H9 (cell line): ENCODE data around the gene SEC14L5. TPM values are rescaled to one million over a fixed set of nuclear protein-coding genes. Genes with fewer than 3 reads are reported as not detected.

Experiments
- DNase-seq: peaks from one replicate; pipeline ENCODE4 v3.0.0-alpha.2; 2017
- H2AFZ ChIP-seq: one replicate; pipeline ENCODE4 v1.6.1; 2013; ENCODE audit warnings: mild to moderate bottlenecking, low read length, control low read depth, moderate library complexity
- H2AK5ac ChIP-seq: 2 replicates; pipeline ENCODE4 v1.6.1; 2013; ENCODE audit warnings: low read length, control low read depth, mixed read lengths; ENCODE audit not compliant: insufficient read length
- H2BK120ac ChIP-seq: one replicate; pipeline ENCODE4 v1.6.1; 2013; ENCODE audit warnings: low read depth, mild to moderate bottlenecking, low read length, control low read depth, inconsistent platforms; ENCODE audit not compliant: poor library complexity, severe bottlenecking
- H2BK12ac ChIP-seq: 2 replicates; pipeline ENCODE4 v1.6.1; 2013; ENCODE audit warnings: low read length, control low read depth, mixed read lengths, low read depth; ENCODE audit not compliant: insufficient read length
- H2BK15ac ChIP-seq: 2 replicates; pipeline ENCODE4 v1.6.1; 2013; ENCODE audit warnings: low read depth, low read length, control low read depth
- H2BK20ac ChIP-seq: one replicate; pipeline ENCODE4 v1.6.1; 2013; ENCODE audit warnings: low read depth, mild to moderate bottlenecking, low read length, control low read depth, inconsistent platforms; ENCODE audit not compliant: poor library complexity, severe bottlenecking
- H2BK5ac ChIP-seq: 2 replicates; pipeline ENCODE4 v1.6.1; 2013; ENCODE audit warnings: low read length, control low read depth, mixed read lengths; ENCODE audit not compliant: insufficient read length
- H3K14ac ChIP-seq: 2 replicates; pipeline ENCODE4 v1.6.1; 2013; ENCODE audit warnings: low read length, control low read depth; ENCODE audit not compliant: insufficient read depth
- H3K18ac ChIP-seq: 2 replicates; pipeline ENCODE4 v1.6.1; 2013; ENCODE audit warnings: low read depth, mild to moderate bottlenecking, mixed read lengths, low read length, control low read depth; ENCODE audit not compliant: insufficient read length
- H3K23ac ChIP-seq: 2 replicates; pipeline ENCODE4 v1.6.1; 2013; ENCODE audit warnings: low read length, control low read depth, mixed read lengths, low read depth; ENCODE audit not compliant: insufficient read length
- H3K23me2 ChIP-seq: 2 replicates; pipeline ENCODE4 v1.6.1; 2013; ENCODE audit warnings: low read depth, mild to moderate bottlenecking, mixed read lengths, low read length, control low read depth; ENCODE audit not compliant: insufficient read length, poor library complexity, severe bottlenecking
- H3K27ac ChIP-seq: 2 replicates; pipeline ENCODE4 v1.5.1; 2013; ENCODE audit warnings: low read length, control low read depth, mixed read lengths, low read depth; ENCODE audit not compliant: insufficient read length
- H3K27me3 ChIP-seq: 2 replicates; pipeline ENCODE4 v1.6.1; 2013; ENCODE audit warnings: low read length, control low read depth, inconsistent platforms; ENCODE audit not compliant: insufficient read depth
- H3K4ac ChIP-seq: 2 replicates; pipeline ENCODE4 v1.6.1; 2013; ENCODE audit warnings: low read depth, mild to moderate bottlenecking, control low read depth, inconsistent platforms, low read length, moderate library complexity
- H3K4me1 ChIP-seq: 2 replicates; pipeline ENCODE4 v1.6.1; 2013; ENCODE audit warnings: low read length, control low read depth, inconsistent platforms; ENCODE audit not compliant: insufficient read depth
- H3K4me2 ChIP-seq: 2 replicates; pipeline ENCODE4 v1.6.1; 2013; ENCODE audit warnings: low read length, control low read depth, mixed read lengths; ENCODE audit not compliant: insufficient read length, insufficient read depth
- H3K56ac ChIP-seq: 2 replicates; pipeline ENCODE4 v1.6.1; 2013; ENCODE audit warnings: low read depth, mild to moderate bottlenecking, mixed read lengths, low read length, control low read depth; ENCODE audit not compliant: insufficient read length
- H3K79me1 ChIP-seq: 2 replicates; pipeline ENCODE4 v1.6.1; 2013; ENCODE audit warnings: low read depth, mild to moderate bottlenecking, moderate library complexity, low read length, control low read depth, inconsistent platforms; ENCODE audit not compliant: insufficient read depth, poor library complexity, severe bottlenecking
- H3K79me2 ChIP-seq: 2 replicates; pipeline ENCODE4 v1.6.1; 2013; ENCODE audit warnings: low read length, control low read depth, inconsistent platforms; ENCODE audit not compliant: insufficient read depth
- H3K9ac ChIP-seq: 2 replicates; pipeline ENCODE4 v1.6.1; 2013; ENCODE audit warnings: low read length, control low read depth, mixed read lengths; ENCODE audit not compliant: insufficient read length; ENCODE audit errors: extremely low read depth
- H3K9me3 ChIP-seq: one replicate; pipeline ENCODE4 v1.6.1; 2013; ENCODE audit warnings: low read depth, low read length, inconsistent platforms; ENCODE audit not compliant: control insufficient read depth
- H3T11ph ChIP-seq: one replicate; pipeline ENCODE4 v1.6.1; 2013; ENCODE audit warnings: mild to moderate bottlenecking, low read length, control low read depth, inconsistent platforms
- H4K20me1 ChIP-seq: one replicate; pipeline ENCODE4 v1.6.1; 2013; ENCODE audit not compliant: control insufficient read depth, insufficient read length, insufficient read depth
- H4K5ac ChIP-seq: 2 replicates; pipeline ENCODE4 v1.6.1; 2013; ENCODE audit warnings: low read depth, mild to moderate bottlenecking, mixed read lengths, low read length, control low read depth; ENCODE audit not compliant: insufficient read length
- H4K8ac ChIP-seq: replicated peaks from 2 replicates; pipeline ENCODE4 v1.6.1; 2013; ENCODE audit warnings: low read length, control low read depth, mixed read lengths, low read depth; ENCODE audit not compliant: insufficient read length
- H4K91ac ChIP-seq: 2 replicates; pipeline ENCODE4 v1.6.1; 2013; ENCODE audit warnings: low read depth, mild to moderate bottlenecking, moderate library complexity, mixed read lengths, low read length, control low read depth; ENCODE audit not compliant: insufficient read length
- H3K27ac Mint-ChIP-seq, 3 experiments: 2 replicates in 2 of 3; 3 replicates in 1 of 3; pipeline ENCODE4 v1.8.0; 2020 to 2021; ENCODE audit warnings: mixed read lengths in 3 of 3, mild to moderate bottlenecking in 1 of 3, moderate library complexity in 1 of 3
- H3K27me3 Mint-ChIP-seq: 2 replicates; pipeline ENCODE4 v1.8.0; 2021; ENCODE audit warnings: low read depth, mild to moderate bottlenecking, moderate library complexity, mixed read lengths
- H3K36me3 Mint-ChIP-seq, 3 experiments: 2 replicates in 2 of 3; 3 replicates in 1 of 3; pipeline ENCODE4 v1.8.0; 2020 to 2021; ENCODE audit warnings: low read depth in 3 of 3, mixed read lengths in 3 of 3; ENCODE audit not compliant: insufficient read depth in 1 of 3
- H3K4me1 Mint-ChIP-seq, 2 experiments: 2 replicates each; pipeline ENCODE4 v1.8.0; 2020; ENCODE audit warnings: mixed read lengths in 2 of 2
- H3K4me3 Mint-ChIP-seq, 2 experiments: 2 replicates in 1 of 2; 3 replicates in 1 of 2; pipeline ENCODE4 v1.8.0; 2020 to 2021; ENCODE audit warnings: mild to moderate bottlenecking in 2 of 2, mixed read lengths in 2 of 2, moderate library complexity in 1 of 2
- H3K9me3 Mint-ChIP-seq, 2 experiments: 2 replicates in 1 of 2; 3 replicates in 1 of 2; pipeline ENCODE4 v1.8.0; 2020; ENCODE audit warnings: mild to moderate bottlenecking in 2 of 2, mixed read lengths in 2 of 2, moderate library complexity in 1 of 2
- CTCF ChIP-seq: fragments of 200-600 bp; sonication (generic); conservative IDR thresholded peaks from 3 replicates; pipeline ENCODE4 v1.8.0; 2021; ENCODE audit warnings: antibody characterized with exemption, mild to moderate bottlenecking
- WGBS: extraction: QIAGEN DNeasy Blood & Tissue Kit; methylation state at CpG from one replicate; pipeline ENCODE4 v1.1.7; 2013; ENCODE audit warnings: missing lambda C conversion rate, low lambda C conversion rate, mixed read lengths; ENCODE audit not compliant: insufficient read length; ENCODE audit errors: extremely low coverage; 5-methylcytosine and 5-hydroxymethylcytosine counted together
- total RNA-seq: library from RNA; stranded (reverse); gene quantifications from 2 replicates; pipeline ENCODE4 v1.2.1, GENCODE V29; 2021

SEC14L5 gene
- total RNA-seq, 1 experiment from 2014 or later: 4.1 TPM

GRCh38 chr16:5036228-5037156 is 78.4 kb downstream of the SEC14L5 start:
- no peak overlapping the region for H2BK20ac ChIP-seq
- H3T11ph ChIP-seq: no peak overlapping the region
- H3K23ac ChIP-seq: no peak overlapping the region
- no peak overlapping the region for H2BK5ac ChIP-seq
- no peak overlapping the region for H2BK15ac ChIP-seq
- Mint-ChIP-seq H3K9me3 (no peaks in the 10 kb centered on the region), H3K27me3 (peaks cover 11% of the 10 kb centered on the region), H3K27ac (peak overlapping the region; percentile 5 to 32 (median 21); a peak in 5 of 7 replicates), H3K4me3 (peak overlapping the region in 1 of 2 experiments; percentile 22; a peak in 2 of 5 replicates), H3K36me3 (no peaks in the 10 kb centered on the region), H3K4me1 (peaks cover 21 to 31% of the 10 kb centered on the region in 2 experiments)
- H3K4ac ChIP-seq: no peak overlapping the region
- H3K18ac ChIP-seq: peak overlapping the region; percentile 59
- no peaks in the 10 kb centered on the region for H4K20me1 ChIP-seq
- H2BK12ac ChIP-seq: no peak overlapping the region
- H3K23me2 ChIP-seq: peaks cover 5% of the 10 kb centered on the region
- H2AFZ ChIP-seq: no peak overlapping the region
- peaks cover 9% of the 10 kb centered on the region for H3K4me1 ChIP-seq
- WGBS: no CpG with 5 or more reads among the region's 12 CpGs
- H3K27ac ChIP-seq: peak overlapping the region; percentile 49
- 0 out of 3 replicates have a peak, but pooled peaks have one; percentile 8 for TF ChIP-seq CTCF
- H3K9me3 ChIP-seq: no peaks in the 10 kb centered on the region
- H3K4me2 ChIP-seq: peak overlapping the region; percentile 52
- peak; percentile 81 for DNase-seq
- no peak overlapping the region for H2AK5ac ChIP-seq
- no peak overlapping the region for H4K5ac ChIP-seq
- no peak overlapping the region for H3K56ac ChIP-seq
- no peak overlapping the region for H3K14ac ChIP-seq
- H3K79me2 ChIP-seq: no peaks in the 10 kb centered on the region
- H3K9ac ChIP-seq: peak overlapping the region; percentile 39
- H2BK120ac ChIP-seq: no peak overlapping the region
- no peaks in the 10 kb centered on the region for H3K27me3 ChIP-seq
- H3K79me1 ChIP-seq: no peaks in the 10 kb centered on the region
- no peak overlapping the region for H4K8ac ChIP-seq
- H4K91ac ChIP-seq: no peak overlapping the region
